Neutrophil (primary cell): ENCODE measurements around the gene OPN4.
A peak's percentile ranks its signal among the peaks of the same experiment; 100 is the strongest.

Experiments used
- H3K27ac ChIP-seq: fragments of 200-600 bp; sonication (generic); 2 replicates; pipeline ENCODE4 v1.5.1; 2016; ENCODE audit warnings: mild to moderate bottlenecking, moderate library complexity
- H3K27me3 ChIP-seq: fragments of 200-600 bp; sonication (generic); 2 replicates; pipeline ENCODE4 v1.6.0; 2016; ENCODE audit warnings: mild to moderate bottlenecking
- H3K36me3 ChIP-seq: fragments of 200-600 bp; sonication (generic); 2 replicates; pipeline ENCODE4 v1.5.1; 2017
- H3K4me1 ChIP-seq, 2 experiments: fragments of 200-600 bp in 1 of 2; sonication (generic) in 1 of 2; 1 replicate in 1 of 2; 2 replicates in 1 of 2; pipeline versions ENCODE4 v1.5.1 to v1.6.1; 2013 to 2016; ENCODE audit warnings: low read depth in 1 of 2, low read length in 1 of 2, mild to moderate bottlenecking in 1 of 2, moderate library complexity in 1 of 2; ENCODE audit not compliant: control insufficient read depth in 1 of 2, insufficient read depth in 1 of 2
- H3K4me3 ChIP-seq, 2 experiments: fragments of 200-600 bp in 1 of 2; sonication (generic) in 1 of 2; 1 replicate in 1 of 2; 2 replicates in 1 of 2; pipeline ENCODE4 v1.5.1; 2013 to 2016; ENCODE audit warnings: low read depth in 1 of 2, low read length in 1 of 2, mild to moderate bottlenecking in 1 of 2, moderate library complexity in 1 of 2
- H3K9me3 ChIP-seq: fragments of 200-600 bp; sonication (generic); 2 replicates; pipeline ENCODE4 v1.5.1; 2016
- CTCF ChIP-seq: fragments of 200-600 bp; sonication (generic); IDR thresholded peaks from 2 replicates; pipeline ENCODE4 v1.5.1; 2016; ENCODE audit warnings: antibody characterized with exemption

Gene OPN4

GRCh38 chr10:86708068-86708782 lies 53.9 kb downstream of the OPN4 start:
- H3K36me3 ChIP-seq, result no peaks in the 10 kb centered on the region
- no peaks in the 10 kb centered on the region for H3K9me3 ChIP-seq
- TF ChIP-seq CTCF, result no peak
- H3K27ac ChIP-seq, result no peak overlapping the region
- peaks cover 25% of the 10 kb centered on the region for H3K27me3 ChIP-seq
- peaks cover 5 to 9% of the 10 kb centered on the region in 2 experiments for H3K4me1 ChIP-seq
- H3K4me3 ChIP-seq, result no peak overlapping the region

- no peak overlapping the region for H3K27ac ChIP-seq
- H3K27me3 ChIP-seq, result peaks cover 32% of the 10 kb centered on the region
- no peaks in the 10 kb centered on the region for H3K9me3 ChIP-seq
- H3K36me3 ChIP-seq, result no peaks in the 10 kb centered on the region
- TF ChIP-seq CTCF, result no peak
- H3K4me1 ChIP-seq, result peaks cover 5 to 9% of the 10 kb centered on the region in 2 experiments
- H3K4me3 ChIP-seq, result no peak overlapping the region
These were observed 54.5 kb downstream of the OPN4 start for GRCh38 chr10:86708783-86709380.

- Histone ChIP-seq H3K27me3 (peaks cover 34% of the 10 kb centered on the region), H3K4me3 (no peak overlapping the region), H3K27ac (no peak overlapping the region), H3K36me3 (no peaks in the 10 kb centered on the region), H3K4me1 (peaks cover 5 to 9% of the 10 kb centered on the region in 2 experiments), H3K9me3 (no peaks in the 10 kb centered on the region)
- TF ChIP-seq CTCF, result no peak
These were observed 55.2 kb downstream of the OPN4 start for GRCh38 chr10:86709396-86710185.

GRCh38 chr10:86710987-86711512 lies 56.7 kb downstream of the OPN4 start:
- peaks cover 34% of the 10 kb centered on the region for H3K27me3 ChIP-seq
- no peaks in the 10 kb centered on the region for H3K9me3 ChIP-seq
- no peak for TF ChIP-seq CTCF
- H3K4me3 ChIP-seq, result peak overlapping the region; percentile 23 to 60
- no peaks in the 10 kb centered on the region for H3K36me3 ChIP-seq
- peaks cover 5 to 9% of the 10 kb centered on the region in 2 experiments for H3K4me1 ChIP-seq
- H3K27ac ChIP-seq, result no peak overlapping the region

GRCh38 chr10:86711513-86712316 lies 57.4 kb downstream of the OPN4 start:
- TF ChIP-seq CTCF, result no peak
- Histone ChIP-seq H3K4me3 (peak overlapping the region; percentile 23 to 60), H3K36me3 (no peaks in the 10 kb centered on the region), H3K27me3 (peaks cover 34% of the 10 kb centered on the region), H3K27ac (no peak overlapping the region), H3K9me3 (no peaks in the 10 kb centered on the region), H3K4me1 (peaks cover 5 to 9% of the 10 kb centered on the region in 2 experiments)
